Fibroblast of the aortic adventitia (primary cell): Measurements from ENCODE around the gene KLHL6. TPM values are rescaled to one million over a fixed set of nuclear protein-coding genes. Genes with fewer than 3 reads are reported as not detected.
"Not testable (repeated sequence)": the region's sequence is repeated elsewhere in the genome, so short reads cannot be mapped to it uniquely, and the experiment has no call there.

Experiments used
- DNase-seq: peaks from one replicate; pipeline ENCODE4 v3.0.0-alpha.2; 2010; ENCODE audit warnings: low read depth
- H3K4me3 ChIP-seq: 2 replicates; pipeline ENCODE4 v1.5.1; 2011; ENCODE audit warnings: low read depth, mild to moderate bottlenecking, control low read depth, low read length, moderate library complexity
- total RNA-seq: library from RNA; depleted of rRNA; stranded (reverse); fragments of >200 nt; gene quantifications from 2 replicates; pipeline ENCODE4 v1.2.3, GENCODE V29; 2012; ENCODE audit warnings: low replicate concordance
- TF ChIP-seq, protein P1 (sequence below): IDR thresholded peaks from 2 replicates; pipeline ENCODE4 v1.5.1; 2011; ENCODE audit warnings: mild to moderate bottlenecking, low read length, control low read depth, inconsistent platforms; ENCODE audit not compliant: insufficient read depth

Gene KLHL6
- total RNA-seq, 1 donor = not detected

- DNase-seq = no peak
- TF ChIP-seq, protein P1, sequence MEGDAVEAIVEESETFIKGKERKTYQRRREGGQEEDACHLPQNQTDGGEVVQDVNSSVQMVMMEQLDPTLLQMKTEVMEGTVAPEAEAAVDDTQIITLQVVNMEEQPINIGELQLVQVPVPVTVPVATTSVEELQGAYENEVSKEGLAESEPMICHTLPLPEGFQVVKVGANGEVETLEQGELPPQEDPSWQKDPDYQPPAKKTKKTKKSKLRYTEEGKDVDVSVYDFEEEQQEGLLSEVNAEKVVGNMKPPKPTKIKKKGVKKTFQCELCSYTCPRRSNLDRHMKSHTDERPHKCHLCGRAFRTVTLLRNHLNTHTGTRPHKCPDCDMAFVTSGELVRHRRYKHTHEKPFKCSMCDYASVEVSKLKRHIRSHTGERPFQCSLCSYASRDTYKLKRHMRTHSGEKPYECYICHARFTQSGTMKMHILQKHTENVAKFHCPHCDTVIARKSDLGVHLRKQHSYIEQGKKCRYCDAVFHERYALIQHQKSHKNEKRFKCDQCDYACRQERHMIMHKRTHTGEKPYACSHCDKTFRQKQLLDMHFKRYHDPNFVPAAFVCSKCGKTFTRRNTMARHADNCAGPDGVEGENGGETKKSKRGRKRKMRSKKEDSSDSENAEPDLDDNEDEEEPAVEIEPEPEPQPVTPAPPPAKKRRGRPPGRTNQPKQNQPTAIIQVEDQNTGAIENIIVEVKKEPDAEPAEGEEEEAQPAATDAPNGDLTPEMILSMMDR = no peak
- no peak overlapping the region for H3K4me3 ChIP-seq
These were observed 77.0 kb downstream of the KLHL6 start for GRCh38 chr3:183478501-183478900.

DNA sequence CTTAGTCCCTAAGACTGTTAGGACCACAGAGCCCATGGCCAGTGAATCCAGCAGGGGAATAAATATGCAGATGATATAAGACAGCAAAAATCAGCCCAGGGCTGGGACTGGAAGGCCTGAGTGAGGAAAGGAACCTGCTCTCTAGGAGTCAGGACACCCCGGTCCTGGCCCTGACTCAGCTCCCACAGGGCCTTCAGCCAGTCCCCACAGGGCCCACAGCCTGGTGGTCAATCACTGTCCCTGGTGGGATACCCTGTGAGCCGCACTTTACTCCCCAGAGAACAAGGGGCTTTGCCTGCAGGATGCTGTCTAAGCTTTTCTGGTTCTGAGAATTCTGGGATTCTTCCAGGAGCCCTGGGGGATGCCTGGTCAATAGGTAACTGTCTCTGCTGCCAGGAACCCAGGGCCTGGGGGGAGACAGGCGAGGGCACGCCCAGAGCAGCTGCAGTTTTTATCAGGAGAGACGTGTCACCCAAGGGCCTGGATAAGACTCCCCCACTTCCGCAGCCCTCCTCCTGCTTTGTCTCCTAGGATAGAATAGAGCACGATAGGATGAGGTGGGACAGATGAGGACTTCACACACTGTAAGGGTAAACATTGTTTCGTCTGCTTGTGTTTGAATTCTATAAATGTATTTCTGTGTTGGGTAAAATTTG, 77.6 kb downstream of the KLHL6 start:
- H3K4me3 ChIP-seq = no peak overlapping the region
- no peak for DNase-seq
- TF ChIP-seq, protein P1 = no peak

DNA sequence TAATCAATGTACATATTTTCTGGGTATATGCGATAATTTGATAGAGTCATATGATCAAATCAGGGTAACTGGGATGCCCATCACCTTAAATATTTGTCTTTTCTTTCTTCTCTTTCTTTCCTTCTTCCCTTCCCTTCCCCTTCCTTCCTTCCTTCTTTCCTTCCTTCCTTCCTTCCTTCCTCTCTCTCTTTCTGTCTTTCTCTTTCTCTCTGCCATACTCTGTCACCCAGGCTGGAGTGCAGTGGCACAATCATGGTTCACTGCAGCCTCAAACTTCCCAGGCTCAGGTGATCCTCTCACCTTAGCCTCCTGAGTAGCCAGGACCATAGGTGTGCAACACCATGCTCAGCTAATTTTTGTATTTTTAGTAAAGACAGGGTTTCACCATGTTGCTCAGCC, 79.7 kb downstream of the KLHL6 start:
- not testable (repeated sequence) for H3K4me3 ChIP-seq, DNase-seq

- no peak overlapping the region for H3K4me3 ChIP-seq
- DNase-seq = no peak
- TF ChIP-seq, protein P1 = no peak
These were observed 80.3 kb downstream of the KLHL6 start for GRCh38 chr3:183475016-183475763.

DNA sequence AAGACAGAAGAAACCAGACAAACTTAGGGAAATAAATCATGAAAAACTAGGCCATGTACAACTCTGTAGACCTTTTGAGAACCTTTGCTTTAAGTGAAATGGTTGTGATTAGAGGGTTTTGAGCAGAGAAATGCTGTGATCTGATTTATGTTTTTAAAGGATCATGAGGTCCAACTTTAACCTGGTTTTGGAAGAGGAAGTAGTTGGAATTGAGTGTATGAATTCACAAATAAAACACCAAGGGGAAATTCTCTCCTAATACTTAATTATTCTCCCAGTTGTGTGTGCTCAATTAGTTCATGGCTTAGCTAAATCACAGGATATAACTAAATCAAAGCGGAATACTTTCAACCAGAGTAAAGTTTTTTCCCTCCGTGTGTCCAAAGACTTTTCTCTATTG, 81.5 kb downstream of the KLHL6 start:
- DNase-seq = no peak
- TF ChIP-seq, protein P1 = no peak
- H3K4me3 ChIP-seq = no peak overlapping the region

- no peak for DNase-seq
- no peak overlapping the region for H3K4me3 ChIP-seq
- TF ChIP-seq, protein P1 = no peak
These were observed 83.4 kb downstream of the KLHL6 start for GRCh38 chr3:183472155-183472554.

DNA sequence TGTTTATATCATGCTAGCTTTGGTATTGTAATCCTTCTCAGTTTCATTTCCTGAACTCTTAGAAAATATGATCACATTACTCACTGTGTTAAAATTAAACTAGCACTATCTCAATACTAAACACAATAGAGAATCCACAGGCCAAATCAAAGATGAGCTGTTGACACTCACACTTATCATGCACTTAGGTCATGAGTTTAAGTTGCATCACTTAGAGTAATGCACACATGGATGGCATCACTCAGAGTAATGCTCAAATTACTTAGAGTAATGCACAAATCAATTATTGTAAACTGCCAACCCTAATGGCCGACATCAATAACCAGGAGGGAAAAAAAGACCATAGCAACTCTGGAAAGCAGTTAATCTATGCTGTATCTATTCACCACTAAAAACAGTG, 87.1 kb downstream of the KLHL6 start:
- DNase-seq = peak; percentile 41
- TF ChIP-seq, protein P1 = no peak
- no peak overlapping the region for H3K4me3 ChIP-seq
